Common myeloid progenitor, CD34-positive (primary cell): ENCODE measurements around the gene PGAM1.

Experiments used
- CTCF ChIA-PET: fragments of 350-600 bp; sonication (Branson Sonifier 250); formaldehyde crosslinking; loops from one replicate; lab custom pipeline; 2021; ENCODE audit warnings: antibody characterized with exemption; lab: Charles Lee
- POLR2A ChIA-PET: fragments of 350-600 bp; sonication (Branson Sonifier 250); formaldehyde crosslinking; loops from one replicate; lab custom pipeline; 2021; ENCODE audit warnings: antibody characterized with exemption; lab: Charles Lee
- DNase-seq, 3 donors: peaks; one replicate each; pipeline versions ENCODE4 v3.0.0 to v3.0.0-alpha.2; 2013
- H3K27ac ChIP-seq, 2 experiments: 1 replicate in 1 of 2; 2 replicates in 1 of 2; pipeline ENCODE4 v1.7.0; 2013; ENCODE audit warnings: inconsistent platforms in 2 of 2, low read length in 2 of 2, mild to moderate bottlenecking in 2 of 2, low read depth in 1 of 2, moderate library complexity in 1 of 2; ENCODE audit not compliant: severe bottlenecking in 2 of 2, insufficient read depth in 1 of 2, poor library complexity in 1 of 2
- H3K27me3 ChIP-seq, 5 experiments: replicated peaks in 2 of 5; 1 replicate in 3 of 5; 2 replicates in 2 of 5; pipeline versions ENCODE4 v1.6.1 to v1.7.0; 2013; ENCODE audit warnings: low read length in 4 of 5, mild to moderate bottlenecking in 2 of 5, moderate library complexity in 2 of 5, inconsistent platforms in 1 of 5; ENCODE audit not compliant: insufficient read depth in 5 of 5, control insufficient read depth in 4 of 5
- H3K36me3 ChIP-seq, 4 experiments: 1 replicate in 2 of 4; 2 replicates in 2 of 4; pipeline versions ENCODE4 v1.6.1 to v1.7.0; 2013; ENCODE audit warnings: low read length in 3 of 4, control low read depth in 1 of 4, mild to moderate bottlenecking in 1 of 4; ENCODE audit not compliant: control insufficient read depth in 4 of 4, insufficient read depth in 4 of 4
- H3K4me1 ChIP-seq, 4 experiments: 1 replicate in 3 of 4; 2 replicates in 1 of 4; pipeline versions ENCODE4 v1.6.1 to v1.7.1; 2013; ENCODE audit warnings: low read length in 3 of 4, mild to moderate bottlenecking in 3 of 4, control low read depth in 1 of 4, inconsistent platforms in 1 of 4, moderate library complexity in 1 of 4; ENCODE audit not compliant: control insufficient read depth in 4 of 4, insufficient read depth in 4 of 4; ENCODE audit errors: control extremely low read depth in 1 of 4
- H3K4me3 ChIP-seq, 7 experiments: 1 replicate in 4 of 7; 2 replicates in 3 of 7; pipeline versions ENCODE4 v1.5.1 to v1.7.0; 2013; ENCODE audit warnings: mild to moderate bottlenecking in 7 of 7, low read length in 6 of 7, moderate library complexity in 6 of 7, inconsistent platforms in 2 of 7, low read depth in 2 of 7, control low read depth in 1 of 7; ENCODE audit not compliant: insufficient read depth in 4 of 7, control insufficient read depth in 1 of 7; ENCODE audit errors: extremely low read depth in 1 of 7
- H3K9me3 ChIP-seq, 5 experiments: 1 replicate in 4 of 5; 2 replicates in 1 of 5; pipeline versions ENCODE4 v1.6.1 to v1.7.1; 2013; ENCODE audit warnings: low read length in 4 of 5, mild to moderate bottlenecking in 2 of 5, inconsistent platforms in 1 of 5, low read depth in 1 of 5, moderate library complexity in 1 of 5; ENCODE audit not compliant: control insufficient read depth in 4 of 5, insufficient read depth in 2 of 5; ENCODE audit errors: control extremely low read depth in 1 of 5
- WGBS: methylation state at CpG from one replicate; pipeline ENCODE4 v1.1.5; 2013; ENCODE audit not compliant: insufficient coverage; 5-methylcytosine and 5-hydroxymethylcytosine counted together

PGAM1 gene

DNA sequence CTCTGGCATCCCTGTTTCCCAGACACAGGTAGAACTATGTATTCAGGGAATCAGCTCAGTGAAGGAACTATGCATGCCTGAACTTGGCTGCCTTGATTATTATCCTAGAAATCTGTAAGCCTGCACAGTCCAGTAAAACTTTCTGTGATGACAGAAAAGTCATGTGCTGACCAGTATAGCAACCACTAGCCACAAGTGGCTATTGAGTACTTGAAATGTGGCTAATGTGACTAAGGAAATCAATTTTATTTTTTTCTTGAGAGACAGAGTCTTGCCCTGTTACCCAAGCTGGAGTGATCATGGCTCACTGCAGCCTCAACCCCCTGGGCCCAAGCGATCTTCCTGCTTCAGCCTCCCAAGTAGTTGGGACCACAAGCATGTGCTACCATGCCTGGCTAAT, 16.3 kb downstream of the PGAM1 start:
- H3K36me3 ChIP-seq, result peaks cover 2 to 30% (median 24%) of the 10 kb centered on the region in 4 experiments
- H3K4me1 ChIP-seq, result peaks cover 9 to 24% (median 19%) of the 10 kb centered on the region in 4 experiments
- 100% methylated on average over 1 of the region's 1 CpG for WGBS
- ChIA-PET POLR2A (no interaction called here), CTCF (interaction anchor here (0.6 to 1.4 kb wide), 4 partner anchors 8 to 39 kb away, joined by 3 to 6 read pairs (median 3); no protein-coding TSS in a partner anchor)
- H3K27me3 ChIP-seq, result no peaks in the 10 kb centered on the region
- H3K9me3 ChIP-seq, result no peaks in the 10 kb centered on the region
- H3K27ac ChIP-seq, result no peak overlapping the region
- DNase-seq, result no peak
- no peak overlapping the region for H3K4me3 ChIP-seq

DNA sequence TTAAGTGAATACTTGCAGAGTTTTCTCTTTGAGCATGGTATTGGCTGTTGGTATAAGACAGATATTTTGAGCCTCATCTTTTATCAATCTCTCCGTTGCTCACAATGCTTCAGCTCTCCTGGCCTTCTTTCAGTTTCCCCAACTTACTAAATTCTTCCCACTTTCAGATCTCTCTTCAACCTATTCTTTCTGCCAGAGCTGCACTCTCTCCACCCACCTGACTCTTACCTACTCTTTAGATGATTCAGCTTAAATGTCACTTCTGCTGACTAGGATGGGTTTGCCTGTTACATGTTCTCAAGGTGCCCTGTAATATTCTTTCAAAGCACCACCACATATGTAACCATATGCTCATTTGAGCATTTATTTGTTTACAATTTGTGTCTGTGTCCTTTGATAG, 18.2 kb downstream of the PGAM1 start:
- WGBS, result 100% methylated on average over 1 of the region's 1 CpG
- H3K27me3 ChIP-seq, result no peaks in the 10 kb centered on the region
- peaks cover 2 to 18% (median 15%) of the 10 kb centered on the region in 4 experiments for H3K36me3 ChIP-seq
- POLR2A ChIA-PET, result no interaction called here
- no peak overlapping the region for H3K27ac ChIP-seq
- CTCF ChIA-PET, result interaction anchor here (0.7 to 1.5 kb wide), 6 partner anchors 11 to 44 kb away, joined by 3 to 4 read pairs (median 4); no protein-coding TSS in a partner anchor
- no peak overlapping the region for H3K4me3 ChIP-seq
- DNase-seq, result no peak
- peaks cover 9 to 30% (median 19%) of the 10 kb centered on the region in 4 experiments for H3K4me1 ChIP-seq
- no peaks in the 10 kb centered on the region for H3K9me3 ChIP-seq

GRCh38 chr10:97445357-97445721, 19.3 kb downstream of the PGAM1 start:
- ChIA-PET CTCF (interaction anchor here (0.7 to 1.5 kb wide), 7 partner anchors 9 to 44 kb away, joined by 3 to 4 read pairs (median 3); partner anchors contain the start of gene RRP12), POLR2A (no interaction called here)
- no peaks in the 10 kb centered on the region for H3K27me3 ChIP-seq
- peaks cover 9 to 30% (median 19%) of the 10 kb centered on the region in 4 experiments for H3K4me1 ChIP-seq
- H3K4me3 ChIP-seq, result peak overlapping the region; percentile 86 to 99 (median 92)
- DNase-seq, result no peak
- no peaks in the 10 kb centered on the region for H3K9me3 ChIP-seq
- H3K36me3 ChIP-seq, result peaks cover 0 to 17% (median 11%) of the 10 kb centered on the region in 4 experiments
- WGBS, result 5% methylated on average over 11 of the region's 13 CpGs
- peak overlapping the region; percentile 64 to 79 for H3K27ac ChIP-seq

GRCh38 chr10:97445722-97446639, 20.0 kb downstream of the PGAM1 start, which contains the start of the genes EXOSC1 and ZDHHC16:
Gene EXOSC1, minus strand, starts transcription at chr10:97446006. Its CDS starts 21 bp downstream, at chr10:97445985.
Gene ZDHHC16, plus strand, starts transcription at chr10:97446175. Its CDS starts 5,501 bp downstream, at chr10:97451676.
- ChIA-PET POLR2A (no interaction called here), CTCF (interaction anchor here (1.1 to 1.5 kb wide), 5 partner anchors 9 to 181 kb away, joined by 3 to 4 read pairs (median 3); partner anchors contain the start of gene RRP12)
- WGBS, result under 1% methylated on average over 62 of the region's 66 CpGs
- Histone ChIP-seq H3K36me3 (peaks cover 2 to 20% (median 9%) of the 10 kb centered on the region in 4 experiments), H3K27ac (peak within 1 kb of the TSS; percentile 64 to 79), H3K9me3 (no peaks in the 10 kb centered on the region), H3K4me1 (peaks cover 9 to 30% (median 19%) of the 10 kb centered on the region in 4 experiments), H3K27me3 (no peaks in the 10 kb centered on the region), H3K4me3 (peak within 1 kb of the TSS; percentile 86 to 99 (median 92))
- DNase-seq, result peak; percentile 92 to 96 (median 94)

- 100% methylated on average over 1 of the region's 2 CpGs for WGBS
- H3K36me3 ChIP-seq, result peaks cover 12 to 58% (median 29%) of the 10 kb centered on the region in 4 experiments
Observed at GRCh38 chr10:97450828-97451227, 24.8 kb downstream of the PGAM1 start.

GRCh38 chr10:97451605-97452004, 25.6 kb downstream of the PGAM1 start:
- Histone ChIP-seq H3K4me1 (peaks cover 0 to 12% (median 7%) of the 10 kb centered on the region in 4 experiments), H3K4me3 (no peak overlapping the region), H3K36me3 (peaks cover 14 to 66% (median 36%) of the 10 kb centered on the region in 4 experiments), H3K27me3 (no peaks in the 10 kb centered on the region), H3K9me3 (no peaks in the 10 kb centered on the region), H3K27ac (no peak overlapping the region)
- no peak for DNase-seq
- ChIA-PET POLR2A (no interaction called here), CTCF (interaction anchor here (1.7 to 3.3 kb wide), 2 partner anchors 11 to 43 kb away, joined by 5 to 18 read pairs; no protein-coding TSS in a partner anchor)
- 99% methylated on average over 14 of the region's 17 CpGs for WGBS

More at GRCh38 chr10:97450828-97451227, 24.8 kb downstream of the PGAM1 start:
- no peak for DNase-seq
- POLR2A ChIA-PET, result no interaction called here
- Histone ChIP-seq H3K27ac (no peak overlapping the region), H3K9me3 (no peaks in the 10 kb centered on the region), H3K4me3 (no peak overlapping the region), H3K4me1 (peaks cover 0 to 17% (median 10%) of the 10 kb centered on the region in 4 experiments), H3K27me3 (no peaks in the 10 kb centered on the region)
- CTCF ChIA-PET, result interaction anchor here (1.3 to 3.3 kb wide), 2 partner anchors 11 to 12 kb away, joined by 3 to 18 read pairs; no protein-coding TSS in a partner anchor
